ACC112 (cell line): ENCODE data around the gene ANKRD24.

Source experiments
- H2AFZ ChIP-seq: fragments of 200-600 bp; sonication (generic); one replicate; pipeline ENCODE4 v1.6.0; 2017; ENCODE audit warnings: antibody characterized with exemption, low read length; ENCODE audit not compliant: unreplicated experiment
- H3K27ac ChIP-seq: fragments of 200-600 bp; sonication (generic); 2 replicates; pipeline ENCODE4 v1.5.1; 2014; ENCODE audit warnings: low read depth, mild to moderate bottlenecking, antibody characterized with exemption, low read length, moderate library complexity
- H3K27me3 ChIP-seq: fragments of 200-600 bp; sonication (generic); 2 replicates; pipeline ENCODE4 v1.6.1; 2014; ENCODE audit warnings: mild to moderate bottlenecking, antibody characterized with exemption, low read length, moderate library complexity, mixed read lengths; ENCODE audit not compliant: insufficient read depth
- H3K36me3 ChIP-seq: fragments of 200-600 bp; sonication (generic); 2 replicates; pipeline ENCODE4 v1.6.1; 2016; ENCODE audit warnings: mild to moderate bottlenecking, antibody characterized with exemption, low read length, moderate library complexity, mixed read lengths; ENCODE audit not compliant: insufficient read depth
- H3K4me1 ChIP-seq: fragments of 200-600 bp; sonication (generic); one replicate; pipeline ENCODE4 v1.6.1; 2016; ENCODE audit warnings: low read length, mixed read lengths; ENCODE audit not compliant: insufficient read depth, unreplicated experiment, control insufficient read depth
- H3K4me3 ChIP-seq: fragments of 200-600 bp; sonication (generic); 2 replicates; pipeline ENCODE4 v1.5.1; 2014; ENCODE audit warnings: mild to moderate bottlenecking, low read depth, low read length
- H3K79me2 ChIP-seq: fragments of 200-600 bp; sonication (generic); one replicate; pipeline ENCODE4 v1.6.0; 2016; ENCODE audit warnings: low read length; ENCODE audit not compliant: control insufficient read depth, unreplicated experiment, insufficient read depth

ANKRD24 gene

DNA sequence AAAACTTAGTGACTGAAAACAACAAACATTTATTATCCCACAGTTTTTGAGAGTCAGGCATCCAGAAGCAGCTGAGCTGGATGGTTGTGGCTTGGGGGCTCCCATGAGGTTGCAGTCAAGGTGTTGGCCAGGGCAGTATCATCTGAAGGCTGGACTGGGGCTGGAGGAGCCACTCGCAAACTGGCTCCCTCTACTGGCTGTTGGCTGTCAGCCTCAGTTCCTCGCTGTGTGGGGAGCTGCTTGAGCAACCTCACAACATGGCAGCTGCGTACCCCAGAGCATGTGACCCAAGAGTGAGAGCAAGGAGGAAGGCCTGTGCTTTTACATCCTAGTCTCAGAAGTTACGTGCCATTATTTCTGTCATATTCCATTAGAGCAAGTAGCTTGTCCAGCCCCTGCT is 74.1 kb downstream of the ANKRD24 start:
- no peak overlapping the region for H3K4me3 ChIP-seq
- H3K27me3 ChIP-seq, result no peaks in the 10 kb centered on the region
- H3K36me3 ChIP-seq, result peaks cover 9% of the 10 kb centered on the region
- no peak overlapping the region for H3K27ac ChIP-seq
- H2AFZ ChIP-seq, result no peak overlapping the region
- H3K4me1 ChIP-seq, result no peaks in the 10 kb centered on the region
- no peaks in the 10 kb centered on the region for H3K79me2 ChIP-seq

DNA sequence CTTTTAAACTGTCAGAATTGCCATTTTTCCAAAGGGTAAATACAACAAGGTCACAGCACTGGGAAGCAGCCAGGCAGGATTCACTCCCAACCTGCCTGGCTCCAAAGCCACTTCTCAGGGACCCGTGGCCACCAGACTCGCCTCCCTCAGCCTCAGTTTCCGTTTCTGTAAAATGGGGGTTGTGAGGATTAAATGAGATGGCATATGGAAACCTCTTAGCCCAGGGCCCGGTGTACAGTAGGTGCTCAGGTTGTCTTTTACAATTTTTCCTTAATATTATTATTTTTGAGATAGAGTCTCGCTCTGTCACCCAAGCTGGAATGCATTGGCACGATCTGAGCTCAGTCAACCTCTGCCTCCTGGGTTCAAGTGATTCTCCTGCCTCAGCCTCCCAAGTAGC is 74.5 kb downstream of the ANKRD24 start:
- Histone ChIP-seq H3K27ac (no peak overlapping the region), H3K79me2 (no peaks in the 10 kb centered on the region), H2AFZ (no peak overlapping the region), H3K4me3 (no peak overlapping the region), H3K27me3 (no peaks in the 10 kb centered on the region), H3K4me1 (no peaks in the 10 kb centered on the region), H3K36me3 (peaks cover 9% of the 10 kb centered on the region)

DNA sequence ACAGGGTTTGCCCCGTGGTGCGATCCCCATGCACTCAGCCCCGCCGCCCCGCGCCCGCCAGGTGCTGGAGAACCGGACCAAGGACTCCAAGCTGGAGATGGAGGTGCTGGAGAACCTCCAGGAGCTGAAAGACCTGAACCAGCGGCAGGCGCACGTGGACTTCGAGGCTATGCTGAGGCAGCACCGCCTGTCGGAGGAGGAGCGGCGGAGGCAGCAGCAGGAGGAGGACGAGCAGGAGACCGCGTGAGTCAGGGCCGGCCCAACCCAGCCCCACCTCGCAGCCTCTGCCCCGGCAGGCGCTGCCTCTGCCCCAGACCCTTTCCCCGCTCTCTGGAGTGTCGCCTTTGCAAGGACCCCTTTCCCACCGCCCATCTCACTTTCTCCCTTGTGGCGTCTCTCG is 75.7 kb downstream of the ANKRD24 start:
- Histone ChIP-seq H2AFZ (no peak overlapping the region), H3K36me3 (peaks cover 9% of the 10 kb centered on the region), H3K27me3 (no peaks in the 10 kb centered on the region), H3K79me2 (no peaks in the 10 kb centered on the region), H3K27ac (no peak overlapping the region), H3K4me1 (no peaks in the 10 kb centered on the region), H3K4me3 (no peak overlapping the region)

DNA sequence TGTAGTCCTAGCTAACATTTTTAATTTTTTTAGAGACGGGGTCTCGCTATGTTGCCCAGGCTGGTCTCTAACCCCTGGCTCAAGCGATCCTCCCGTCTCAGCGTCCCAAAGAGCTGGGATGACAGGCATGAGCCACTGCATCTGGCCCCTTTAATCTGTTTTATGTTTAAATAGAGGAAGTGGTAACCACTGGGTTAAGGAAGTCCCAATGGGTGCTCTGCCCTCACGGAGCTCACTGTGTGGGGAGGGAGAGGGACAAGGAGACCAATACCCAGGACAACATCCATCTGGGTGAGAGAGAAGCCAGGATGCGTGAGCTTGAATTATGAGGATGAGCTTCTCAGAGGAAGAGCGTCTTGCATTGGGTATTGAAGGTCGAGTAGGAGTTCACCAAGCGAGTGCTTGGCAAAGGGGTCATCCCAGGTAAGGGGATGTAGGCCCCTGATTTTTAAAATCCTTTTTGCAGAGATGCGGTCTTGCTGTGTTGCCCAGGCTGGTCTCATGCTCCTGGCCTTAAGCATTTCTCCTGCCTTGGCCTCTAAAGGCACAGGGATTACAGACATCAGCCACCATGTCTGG is 78.2 kb downstream of the ANKRD24 start:
- H3K27ac ChIP-seq, result no peak overlapping the region
- no peak overlapping the region for H2AFZ ChIP-seq
- H3K4me3 ChIP-seq, result no peak overlapping the region
- no peaks in the 10 kb centered on the region for H3K79me2 ChIP-seq
- no peaks in the 10 kb centered on the region for H3K4me1 ChIP-seq
- H3K27me3 ChIP-seq, result no peaks in the 10 kb centered on the region
- peaks cover 9% of the 10 kb centered on the region for H3K36me3 ChIP-seq

DNA sequence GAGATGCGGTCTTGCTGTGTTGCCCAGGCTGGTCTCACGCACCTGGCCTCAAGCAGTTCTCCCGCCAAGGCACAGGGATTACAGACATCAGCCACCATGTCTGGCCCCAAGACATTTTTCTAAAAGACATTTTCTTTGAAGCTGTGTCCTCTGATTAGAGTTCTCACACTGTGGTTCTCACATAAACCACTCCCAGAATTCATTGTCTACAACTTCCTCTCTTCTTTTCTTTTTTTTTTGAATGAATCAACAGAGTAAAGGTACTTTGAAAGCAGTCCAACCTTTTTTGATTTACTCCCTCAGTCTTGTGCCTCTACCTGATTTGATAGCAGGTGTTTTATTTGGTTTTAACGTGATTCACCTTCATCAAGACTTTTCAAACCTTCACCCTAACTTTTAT is 82.3 kb downstream of the ANKRD24 start:
- H3K4me1 ChIP-seq, result no peaks in the 10 kb centered on the region
- H3K27me3 ChIP-seq, result no peaks in the 10 kb centered on the region
- H3K36me3 ChIP-seq, result no peaks in the 10 kb centered on the region
- H3K4me3 ChIP-seq, result no peak overlapping the region
- no peaks in the 10 kb centered on the region for H3K79me2 ChIP-seq
- no peak overlapping the region for H2AFZ ChIP-seq
- H3K27ac ChIP-seq, result no peak overlapping the region

DNA sequence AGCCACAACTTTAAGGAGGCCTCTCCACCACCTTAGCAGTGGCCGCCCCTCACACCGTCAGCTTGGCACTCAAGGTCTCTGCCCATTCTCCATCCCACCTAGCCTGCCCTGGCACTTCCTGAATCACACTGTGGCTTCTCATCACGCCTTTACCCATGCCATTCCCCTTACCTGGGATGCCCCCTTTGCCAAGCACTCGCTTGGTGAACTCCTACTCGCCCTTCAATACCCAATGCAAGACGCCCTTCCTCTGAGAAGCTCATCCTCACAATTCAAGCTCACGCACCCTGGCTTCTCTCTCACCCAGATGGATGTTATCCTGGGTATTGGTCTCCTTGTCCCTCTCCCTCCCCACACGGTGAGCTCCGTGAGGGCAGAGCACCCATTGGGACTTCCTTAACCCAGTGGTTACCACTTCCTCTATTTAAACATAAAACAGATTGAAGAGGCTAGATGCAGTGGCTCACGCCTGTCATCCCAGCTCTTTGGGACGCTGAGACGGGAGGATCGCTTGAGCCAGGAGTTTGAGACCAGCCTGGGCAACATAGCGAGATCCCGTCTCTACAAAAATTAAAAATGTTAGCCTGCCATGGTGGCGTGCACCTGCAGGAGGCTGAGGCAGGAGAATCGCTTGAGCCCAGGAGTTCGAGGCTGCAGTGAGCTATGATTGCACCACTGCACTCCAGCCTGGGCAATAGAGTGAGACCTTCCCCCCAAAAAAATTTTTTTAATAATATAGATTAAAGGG is 83.9 kb downstream of the ANKRD24 start:
- no peak overlapping the region for H3K4me3 ChIP-seq
- no peaks in the 10 kb centered on the region for H3K27me3 ChIP-seq
- H3K36me3 ChIP-seq, result no peaks in the 10 kb centered on the region
- H3K27ac ChIP-seq, result no peak overlapping the region
- H2AFZ ChIP-seq, result no peak overlapping the region
- no peaks in the 10 kb centered on the region for H3K4me1 ChIP-seq
- H3K79me2 ChIP-seq, result no peaks in the 10 kb centered on the region

DNA sequence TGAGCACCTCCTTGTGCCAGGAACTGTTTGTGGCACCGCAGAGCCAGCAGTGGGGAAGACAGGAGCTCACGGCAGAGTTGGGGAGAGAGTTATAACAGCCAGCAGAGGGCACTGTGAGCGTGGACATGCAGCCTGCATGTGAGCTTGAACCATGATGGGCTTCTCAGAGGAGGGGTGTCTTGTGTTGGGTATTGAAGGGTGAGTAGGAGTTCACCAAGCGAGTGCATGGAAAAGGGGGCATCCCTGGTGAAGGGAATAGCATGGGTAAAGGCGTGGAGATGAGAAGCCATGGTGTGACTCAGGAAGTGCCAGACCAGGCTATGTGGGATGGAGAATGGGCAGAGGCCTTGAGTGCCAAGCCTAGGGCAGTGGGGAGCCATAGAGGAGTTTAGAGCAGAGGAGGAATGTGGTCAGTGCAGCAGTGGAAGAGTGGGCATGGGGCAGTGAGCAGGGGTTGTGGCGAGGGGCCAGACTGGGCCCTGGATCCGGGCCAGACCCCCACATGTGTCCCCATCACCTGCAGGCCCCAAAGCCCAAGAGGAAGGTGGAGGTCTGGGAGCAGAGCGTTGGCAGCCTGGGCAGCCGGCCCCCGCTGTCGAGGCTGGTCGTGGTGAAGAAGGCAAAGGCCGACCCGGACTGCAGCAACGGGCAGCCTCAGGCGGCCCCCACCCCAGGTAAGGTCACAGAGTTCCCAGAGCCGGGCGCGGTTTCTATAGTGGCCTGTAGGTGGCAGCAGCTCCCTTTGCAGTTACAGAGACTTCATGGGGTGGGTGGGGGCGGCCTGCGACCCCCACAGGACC is 84.8 kb downstream of the ANKRD24 start:
- no peak overlapping the region for H3K27ac ChIP-seq
- no peaks in the 10 kb centered on the region for H3K27me3 ChIP-seq
- no peaks in the 10 kb centered on the region for H3K4me1 ChIP-seq
- no peaks in the 10 kb centered on the region for H3K36me3 ChIP-seq
- no peak overlapping the region for H3K4me3 ChIP-seq
- H3K79me2 ChIP-seq, result no peaks in the 10 kb centered on the region
- H2AFZ ChIP-seq, result no peak overlapping the region

DNA sequence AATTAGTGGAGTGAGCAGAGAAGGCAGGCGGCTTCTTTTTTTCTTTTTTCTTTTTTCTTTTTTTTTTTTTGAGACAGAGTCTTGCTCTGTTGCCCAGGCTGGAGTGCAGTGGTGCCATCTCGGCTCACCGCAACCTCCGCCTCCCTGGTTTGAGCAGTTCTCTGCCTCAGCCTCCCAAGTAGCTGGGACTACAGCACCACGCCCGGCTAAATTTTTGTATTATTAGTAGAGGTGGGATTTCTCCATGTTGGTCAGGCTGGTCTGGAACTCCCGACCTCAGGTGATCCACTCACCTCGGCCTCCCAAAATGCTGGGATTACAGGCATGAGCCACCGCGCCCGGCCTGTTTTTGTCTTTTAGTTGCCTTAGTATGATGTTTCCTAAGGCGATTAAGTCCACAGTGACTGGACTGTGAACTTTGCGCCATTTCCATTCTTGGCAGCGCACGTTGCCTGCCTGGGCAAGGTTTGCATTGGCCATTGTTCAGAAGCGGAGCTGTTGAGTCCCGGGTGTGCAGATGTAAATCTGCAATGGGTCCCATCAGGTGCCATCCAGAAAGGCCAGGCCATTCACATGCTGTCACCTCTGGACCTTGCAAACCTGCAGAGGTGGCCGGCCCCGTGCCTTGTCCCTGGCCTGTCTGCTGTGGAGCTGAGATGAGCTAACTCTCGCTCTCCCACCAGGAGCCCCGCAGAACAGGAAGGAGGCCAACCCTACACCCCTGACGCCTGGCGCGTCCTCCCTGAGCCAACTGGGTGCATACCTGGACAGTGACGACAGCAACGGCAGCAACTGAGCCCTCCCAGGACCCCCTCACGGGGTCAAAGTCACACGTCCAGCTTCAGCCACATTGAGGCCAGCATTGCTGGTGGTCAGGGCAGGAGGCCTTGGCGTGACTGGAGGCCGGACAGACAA is 85.7 kb downstream of the ANKRD24 start:
- H2AFZ ChIP-seq, result no peak overlapping the region
- H3K27ac ChIP-seq, result no peak overlapping the region
- H3K4me1 ChIP-seq, result no peaks in the 10 kb centered on the region
- H3K27me3 ChIP-seq, result no peaks in the 10 kb centered on the region
- no peaks in the 10 kb centered on the region for H3K79me2 ChIP-seq
- H3K4me3 ChIP-seq, result no peak overlapping the region
- no peaks in the 10 kb centered on the region for H3K36me3 ChIP-seq

DNA sequence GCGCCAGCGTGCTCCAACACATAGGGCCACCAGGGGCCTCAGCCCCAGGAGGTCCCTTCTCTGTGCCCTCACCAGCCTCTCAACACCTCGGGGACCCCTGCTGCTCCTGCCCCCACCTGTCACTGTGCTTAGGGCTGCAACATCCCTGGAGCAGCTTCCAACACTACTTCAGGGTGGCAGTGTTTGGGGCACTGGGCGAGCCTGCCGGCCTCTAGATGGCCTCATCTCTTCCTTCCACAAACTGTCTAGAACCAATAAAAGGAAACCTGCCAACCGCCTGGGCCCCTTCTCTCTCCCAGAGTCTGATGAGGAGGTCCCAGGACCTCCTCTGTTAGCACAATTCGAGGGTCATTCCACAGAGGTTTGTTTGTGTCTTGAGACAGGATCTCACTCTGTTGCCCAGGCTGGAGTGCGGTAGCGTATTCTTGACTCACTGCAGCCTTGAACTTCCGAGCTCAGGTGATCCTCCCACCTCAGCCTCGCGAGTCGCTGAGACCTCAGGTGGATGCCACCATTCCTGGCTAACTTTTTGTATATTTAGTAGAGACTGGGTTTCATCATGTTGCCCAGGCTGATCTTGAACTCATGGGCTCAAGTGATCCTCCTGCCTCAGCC is 86.4 kb downstream of the ANKRD24 start:
- Histone ChIP-seq H3K27me3 (no peaks in the 10 kb centered on the region), H3K36me3 (no peaks in the 10 kb centered on the region)

DNA sequence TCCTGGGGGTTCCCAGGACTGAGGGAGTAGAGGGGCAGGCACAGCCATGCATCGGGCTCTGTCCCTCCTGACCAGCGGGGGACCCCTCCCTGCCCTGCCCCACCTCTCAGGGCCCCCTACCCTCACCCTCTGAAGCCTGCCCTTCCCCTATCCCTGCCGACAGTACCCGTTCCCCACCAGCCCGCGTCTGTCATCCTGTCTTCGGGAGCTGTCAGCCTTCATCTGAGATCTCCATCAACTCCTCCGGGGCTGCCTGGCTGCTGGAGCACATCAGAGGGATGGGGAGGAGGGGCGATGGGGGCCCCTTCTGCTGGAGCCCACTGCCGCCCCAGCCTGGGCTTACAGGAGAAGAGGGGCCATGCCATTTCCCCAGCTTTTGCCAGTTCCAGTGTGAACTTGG is 90.4 kb downstream of the ANKRD24 start:
- Histone ChIP-seq H3K4me1 (no peaks in the 10 kb centered on the region), H3K27me3 (no peaks in the 10 kb centered on the region), H3K79me2 (no peaks in the 10 kb centered on the region), H3K27ac (no peak overlapping the region), H2AFZ (no peak overlapping the region), H3K36me3 (no peaks in the 10 kb centered on the region), H3K4me3 (no peak overlapping the region)

More for the DNA sequence above, 86.4 kb downstream of the ANKRD24 start:
- H2AFZ ChIP-seq, result no peak overlapping the region
- no peak overlapping the region for H3K4me3 ChIP-seq
- H3K27ac ChIP-seq, result no peak overlapping the region
- H3K79me2 ChIP-seq, result no peaks in the 10 kb centered on the region
- H3K4me1 ChIP-seq, result no peaks in the 10 kb centered on the region
